Prostate gland (tissue), 2 donors: Measurements from ENCODE around the gene SLIT3.

ENCODE experiments used
- POLR2A ChIP-seq: fragments of 450-650 bp; IDR thresholded peaks from one replicate; pipeline ENCODE4 v1.6.1; 2016; ENCODE audit warnings: antibody characterized with exemption, mild to moderate bottlenecking
- POLR2AphosphoS5 ChIP-seq: sonication (generic); formaldehyde crosslinking; IDR thresholded peaks from one replicate; pipeline ENCODE4 v1.6.1; 2017; ENCODE audit warnings: antibody characterized with exemption
- TF ChIP-seq, protein P1 (sequence below), 4 experiments: fragments of 200-600 bp in 2 of 4; fragments of 450-650 bp in 2 of 4; sonication (generic) in 2 of 4; IDR thresholded peaks; 1 replicate in 3 of 4; 2 replicates in 1 of 4; pipeline ENCODE4 v1.5.1; 2016 to 2019; ENCODE audit warnings: antibody characterized with exemption in 4 of 4, mild to moderate bottlenecking in 2 of 4, moderate library complexity in 2 of 4

DNA sequence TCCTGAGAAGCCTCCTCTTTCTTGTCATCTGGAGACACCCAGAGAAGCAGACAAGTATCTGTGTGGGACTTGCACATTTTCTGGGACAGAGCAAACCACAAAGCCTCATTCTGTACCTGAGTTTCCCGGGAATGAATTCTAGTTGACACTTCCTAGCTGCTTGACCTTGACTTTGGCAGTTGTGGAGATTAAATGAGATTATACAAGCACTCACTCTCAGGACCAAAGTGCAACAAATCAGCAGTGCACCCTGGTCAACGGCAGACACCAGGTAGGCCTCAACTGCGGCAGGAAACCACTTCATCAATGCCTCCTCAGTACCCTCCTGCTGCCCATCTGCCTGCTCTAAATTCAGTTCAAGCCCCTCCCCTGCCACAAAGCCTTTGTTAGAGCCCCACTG lies 607.1 kb downstream of the SLIT3 start:
- TF ChIP-seq, protein P1, sequence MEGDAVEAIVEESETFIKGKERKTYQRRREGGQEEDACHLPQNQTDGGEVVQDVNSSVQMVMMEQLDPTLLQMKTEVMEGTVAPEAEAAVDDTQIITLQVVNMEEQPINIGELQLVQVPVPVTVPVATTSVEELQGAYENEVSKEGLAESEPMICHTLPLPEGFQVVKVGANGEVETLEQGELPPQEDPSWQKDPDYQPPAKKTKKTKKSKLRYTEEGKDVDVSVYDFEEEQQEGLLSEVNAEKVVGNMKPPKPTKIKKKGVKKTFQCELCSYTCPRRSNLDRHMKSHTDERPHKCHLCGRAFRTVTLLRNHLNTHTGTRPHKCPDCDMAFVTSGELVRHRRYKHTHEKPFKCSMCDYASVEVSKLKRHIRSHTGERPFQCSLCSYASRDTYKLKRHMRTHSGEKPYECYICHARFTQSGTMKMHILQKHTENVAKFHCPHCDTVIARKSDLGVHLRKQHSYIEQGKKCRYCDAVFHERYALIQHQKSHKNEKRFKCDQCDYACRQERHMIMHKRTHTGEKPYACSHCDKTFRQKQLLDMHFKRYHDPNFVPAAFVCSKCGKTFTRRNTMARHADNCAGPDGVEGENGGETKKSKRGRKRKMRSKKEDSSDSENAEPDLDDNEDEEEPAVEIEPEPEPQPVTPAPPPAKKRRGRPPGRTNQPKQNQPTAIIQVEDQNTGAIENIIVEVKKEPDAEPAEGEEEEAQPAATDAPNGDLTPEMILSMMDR (IDR thresholded peaks at IDR 0.05), result no peak
- TF ChIP-seq POLR2A (no peak), POLR2AphosphoS5 (no peak)
